GM10266 (cell line): ENCODE data around the gene KCNIP3.

ENCODE experiments used
- DNase-seq: peaks from one replicate; pipeline ENCODE4 v3.0.0; 2012; ENCODE audit errors: extremely low spot score
- CTCF ChIP-seq: IDR thresholded peaks from 2 replicates; pipeline ENCODE4 v1.5.1; 2012; ENCODE audit warnings: mild to moderate bottlenecking, low read depth; ENCODE audit not compliant: control insufficient read depth, insufficient read depth; ENCODE audit errors: missing control alignments

The KCNIP3 gene

GRCh38 chr2:95380280-95380679, 83.1 kb downstream of the KCNIP3 start:
- TF ChIP-seq CTCF: no peak
- DNase-seq: no peak

GRCh38 chr2:95380731-95381130, 83.6 kb downstream of the KCNIP3 start:
- no peak for TF ChIP-seq CTCF
- DNase-seq: no peak

DNA sequence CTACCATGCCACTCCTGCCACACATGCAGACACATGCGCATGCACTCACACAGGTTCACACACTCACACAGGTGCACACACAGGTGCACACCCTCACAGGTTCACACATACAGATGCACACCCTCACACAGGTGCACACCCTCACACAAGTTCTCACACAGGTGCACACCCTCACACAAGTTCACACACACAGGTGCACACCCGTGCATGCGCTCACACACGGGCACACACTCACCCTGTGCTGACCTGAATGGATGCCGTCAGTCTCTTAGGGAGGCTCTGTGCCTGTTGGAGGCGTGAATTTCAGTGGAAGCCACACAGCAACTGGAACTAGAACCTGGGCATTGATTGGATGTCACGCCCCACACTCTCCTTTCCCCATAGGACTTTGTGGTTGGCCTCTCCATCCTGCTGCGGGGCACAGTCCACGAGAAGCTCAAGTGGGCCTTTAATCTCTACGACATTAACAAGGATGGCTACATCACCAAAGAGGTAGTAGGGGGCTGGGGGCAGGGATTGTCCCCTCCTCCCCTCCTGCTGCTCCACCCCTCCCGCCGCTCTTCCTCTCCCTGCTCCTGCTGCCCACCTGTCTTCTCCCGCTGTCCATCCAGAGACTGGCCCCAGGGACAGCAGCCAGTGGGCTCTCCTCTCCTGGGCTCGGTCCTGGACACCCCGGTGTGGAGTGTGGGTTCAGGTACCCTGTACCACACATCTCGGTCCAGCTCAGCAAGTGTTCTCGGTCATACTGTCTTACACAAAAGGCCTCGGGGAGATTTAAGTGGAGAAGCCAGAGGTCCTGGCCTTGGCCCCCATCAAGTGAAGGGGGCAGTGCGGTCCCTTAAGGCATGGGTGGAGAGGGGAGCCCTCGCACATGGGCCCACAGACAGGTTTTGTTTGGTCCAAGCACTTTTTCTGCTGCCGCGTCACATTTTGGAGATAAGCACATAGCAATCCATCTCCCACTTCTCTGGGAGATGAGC, 84.4 kb downstream of the KCNIP3 start:
- no peak for TF ChIP-seq CTCF
- no peak for DNase-seq

GRCh38 chr2:95382192-95382591, 85.0 kb downstream of the KCNIP3 start:
- TF ChIP-seq CTCF: no peak
- DNase-seq: no peak

- no peak for TF ChIP-seq CTCF
- no peak for DNase-seq
Observed at GRCh38 chr2:95382686-95383634, 85.8 kb downstream of the KCNIP3 start.

DNA sequence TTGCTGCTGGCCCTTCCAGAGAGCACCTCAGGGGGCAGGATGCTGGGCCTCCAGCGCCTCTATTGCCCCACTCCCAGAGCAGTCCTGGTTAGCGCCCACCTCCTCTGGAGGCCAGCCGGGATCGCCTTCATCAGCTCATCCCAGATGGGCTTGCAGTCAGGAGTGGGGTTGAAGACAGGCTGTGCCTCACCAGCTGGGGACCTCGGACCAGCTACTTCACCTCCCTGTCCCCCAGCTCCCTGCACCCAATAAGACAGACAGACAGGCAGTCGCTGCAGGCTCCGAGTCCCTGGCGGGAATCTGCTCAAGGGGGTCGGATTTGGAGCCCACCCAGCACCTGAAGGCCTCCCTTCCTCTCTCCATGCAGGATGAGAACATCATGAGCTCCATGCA, 86.5 kb downstream of the KCNIP3 start:
- no peak for TF ChIP-seq CTCF
- no peak for DNase-seq
